ENCODE results near the gene FBLN5. TPM values are rescaled to one million over a fixed set of nuclear protein-coding genes. Genes with fewer than 3 reads are reported as not detected.

The FBLN5 gene
- total and polyA plus RNA-seq, 9 of the 15 experiments (the other 6 are each of a cell fraction or from before 2014, with no cell fraction given) = 0.11 to 0.22 TPM; not detected in 7

DNA sequence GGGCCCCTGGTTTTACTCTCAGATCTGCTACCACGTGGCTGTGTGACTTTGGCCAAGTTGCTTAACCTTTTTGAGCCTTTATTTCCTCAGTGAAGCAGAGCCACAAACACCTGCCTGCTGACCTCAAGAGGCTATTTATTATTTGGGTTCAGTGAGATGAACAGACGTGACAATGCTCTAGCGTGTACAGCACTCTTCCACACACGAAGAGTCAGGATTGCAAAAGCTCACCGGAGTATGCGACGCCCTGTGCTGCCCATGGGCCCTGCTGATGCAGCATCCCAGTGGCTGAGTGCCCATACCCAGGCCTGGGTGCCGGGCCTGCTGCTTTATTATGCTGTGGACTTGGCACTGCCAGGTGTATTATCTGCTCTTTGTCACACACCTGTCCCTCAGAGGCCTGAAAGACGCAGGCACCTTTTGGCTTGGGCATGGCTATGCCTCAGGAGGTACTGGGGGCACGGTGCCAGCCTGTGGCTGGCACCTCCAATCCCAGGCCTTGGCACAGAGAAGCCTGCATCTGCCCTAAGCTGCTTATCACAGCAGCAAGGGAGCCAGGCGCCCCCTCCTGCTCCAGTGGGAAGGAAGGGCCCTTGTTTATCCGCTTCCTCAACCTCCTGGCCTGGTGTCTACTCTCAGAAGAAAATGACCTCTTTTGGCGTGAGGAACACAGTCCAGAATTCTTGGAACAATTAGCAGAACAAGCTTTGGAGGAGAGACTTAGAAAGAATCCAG, 57.9 kb downstream of the FBLN5 start:
- WGBS (ENCODE audit: insufficient coverage, low coverage, missing lambda C conversion rate) = 13% methylated on average over 11 of the region's 13 CpGs
- CTCF ChIA-PET (ENCODE audit: low intra/inter-chr PET ratio) = no interaction called here
- FAIRE-seq = no peak

More for the DNA sequence above, 57.9 kb downstream of the FBLN5 start:
- no peak overlapping the region for H3K4me3 ChIP-seq
- no peaks in the 10 kb centered on the region for H3K36me3 ChIP-seq (ENCODE audit: control insufficient read depth, insufficient read depth, low read length)
- DNase-seq (ENCODE audit: extremely low read depth in 1 of 4, low spot score in 3 of 4) (no peak), ATAC-seq (no peak)
- H3K79me2 ChIP-seq (ENCODE audit: control insufficient read depth, insufficient read depth, low read length) = no peaks in the 10 kb centered on the region
- H3K4me1 ChIP-seq (replicated peaks in 1 of 2; ENCODE audit: control insufficient read depth in 2 of 2, insufficient read depth in 2 of 2, low read length in 2 of 2) = no peaks in the 10 kb centered on the region
- H3K9me1 ChIP-seq (ENCODE audit: control insufficient read depth, insufficient read depth, low read length) = no peaks in the 10 kb centered on the region
- H4K20me1 ChIP-seq (replicated peaks; ENCODE audit: control insufficient read depth, insufficient read depth, low read length) = no peaks in the 10 kb centered on the region
- intact Hi-C loops (cut with micrococcal nuclease) (loop anchor here (10.0 kb wide), 1 partner anchor 235 kb away; no protein-coding TSS in a partner anchor), in situ Hi-C loops (cut with MboI) (no loop called here)
- no peak overlapping the region for H3K4me2 ChIP-seq (ENCODE audit: insufficient read depth, low read length)
- H3K27me3 ChIP-seq (ENCODE audit: control insufficient read depth in 2 of 2, insufficient read depth in 2 of 2, low read length in 2 of 2) = peaks cover 0 to 4% of the 10 kb centered on the region in 2 experiments; a peak in 2 of 5 replicates
- H2AFZ ChIP-seq (ENCODE audit: low read depth, low read length) = no peak overlapping the region
- no peaks in the 10 kb centered on the region for H3K9me3 ChIP-seq (replicated peaks; ENCODE audit: control insufficient read depth, insufficient read depth, low read depth, low read length)
- TF ChIP-seq, protein P1, sequence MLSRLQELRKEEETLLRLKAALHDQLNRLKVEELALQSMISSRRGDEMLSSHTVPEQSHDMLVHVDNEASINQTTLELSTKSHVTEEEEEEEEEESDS (CRISPR knock-in tag; IDR thresholded peaks at IDR 0.05) = no peak
- TF ChIP-seq ZBTB9 (CRISPR knock-in tag; IDR thresholded peaks at IDR 0.05) (no peak), ZEB2 (IDR thresholded peaks at IDR 0.05) (no peak)
- BruUV-seq (replicated peaks) = no TSS peak
- POLR2A ChIA-PET = no interaction called here
- no peak overlapping the region for H3K9ac ChIP-seq (ENCODE audit: insufficient read depth in 1 of 2, low read depth in 2 of 2, low read length in 2 of 2)
- H3K27ac ChIP-seq (ENCODE audit: extremely low read depth, low read depth, low read length) = no peak overlapping the region

All from K562 (cell line).